Keratinocyte (primary cell): ENCODE results near the gene CALM1. TPM values are rescaled to one million over a fixed set of nuclear protein-coding genes. Genes with fewer than 3 reads are reported as not detected.

ENCODE experiments used
- DNase-seq: peaks from one replicate; pipeline ENCODE4 v3.0.0-alpha.2; 2011; ENCODE audit warnings: low read depth, missing footprints, low spot score
- FAIRE-seq: peaks from 2 replicates; lab custom pipeline; 2011; peaks lifted over from hg19 to GRCh38; lab: Jason Lieb, UNC
- H2AFZ ChIP-seq: 2 replicates; pipeline ENCODE4 v1.6.0; 2012; ENCODE audit warnings: low read length, control low read depth, inconsistent platforms; ENCODE audit not compliant: control insufficient read depth
- H3K27ac ChIP-seq: 2 replicates; pipeline ENCODE4 v1.5.1; 2011; ENCODE audit warnings: low read length; ENCODE audit not compliant: control insufficient read depth, insufficient read depth
- H3K27me3 ChIP-seq: 3 replicates; pipeline ENCODE4 v1.6.0; 2011; ENCODE audit warnings: low read length; ENCODE audit not compliant: control insufficient read depth, insufficient read depth; ENCODE audit errors: extremely low read depth
- H3K36me3 ChIP-seq, 2 experiments: 2 replicates in 1 of 2; 3 replicates in 1 of 2; pipeline ENCODE4 v1.5.1; 2011; ENCODE audit warnings: low read length in 2 of 2, mild to moderate bottlenecking in 1 of 2; ENCODE audit not compliant: control insufficient read depth in 2 of 2, insufficient read depth in 2 of 2; ENCODE audit errors: extremely low read depth in 1 of 2
- H3K4me1 ChIP-seq: 3 replicates; pipeline ENCODE4 v1.5.1; 2011; ENCODE audit warnings: low read length; ENCODE audit not compliant: control insufficient read depth, insufficient read depth; ENCODE audit errors: extremely low read depth
- H3K4me2 ChIP-seq: 3 replicates; pipeline ENCODE4 v1.6.0; 2011; ENCODE audit warnings: low read depth, low read length; ENCODE audit not compliant: control insufficient read depth, insufficient read depth; ENCODE audit errors: extremely low read depth
- H3K4me3 ChIP-seq, 3 experiments: fragments of 200-600 bp in 1 of 3; sonication (generic) in 1 of 3; 2 replicates in 2 of 3; 3 replicates in 1 of 3; pipeline ENCODE4 v1.5.1; 2011 to 2016; ENCODE audit warnings: low read length in 3 of 3, mild to moderate bottlenecking in 3 of 3, control low read depth in 2 of 3, inconsistent platforms in 1 of 3, low read depth in 1 of 3, mixed read lengths in 1 of 3, mixed run types in 1 of 3, moderate library complexity in 1 of 3; ENCODE audit not compliant: control insufficient read depth in 2 of 3, insufficient read depth in 2 of 3; ENCODE audit errors: extremely low read depth in 1 of 3
- H3K79me2 ChIP-seq: 2 replicates; pipeline ENCODE4 v1.6.0; 2012; ENCODE audit warnings: low read length; ENCODE audit not compliant: control insufficient read depth, insufficient read depth
- H3K9ac ChIP-seq: 3 replicates; pipeline ENCODE4 v1.6.0; 2011; ENCODE audit warnings: low read length; ENCODE audit not compliant: control insufficient read depth, insufficient read depth; ENCODE audit errors: extremely low read depth
- H3K9me1 ChIP-seq: 3 replicates; pipeline ENCODE4 v1.6.0; 2011; ENCODE audit warnings: low read length; ENCODE audit not compliant: control insufficient read depth, insufficient read depth; ENCODE audit errors: extremely low read depth
- H3K9me3 ChIP-seq: 2 replicates; pipeline ENCODE4 v1.5.1; 2012; ENCODE audit warnings: low read depth, low read length; ENCODE audit not compliant: control insufficient read depth
- H4K20me1 ChIP-seq: 3 replicates; pipeline ENCODE4 v1.6.0; 2011; ENCODE audit warnings: low read length; ENCODE audit not compliant: control insufficient read depth, insufficient read depth; ENCODE audit errors: extremely low read depth
- CTCF ChIP-seq, 3 experiments: IDR thresholded peaks in 1 of 3; conservative IDR thresholded peaks in 1 of 3; optimal IDR thresholded peaks in 1 of 3; 2 replicates in 2 of 3; 3 replicates in 1 of 3; pipeline versions ENCODE3 to v1.5.1; 2011; ENCODE audit warnings: low read length in 3 of 3, mild to moderate bottlenecking in 3 of 3, moderate library complexity in 2 of 3, control low read depth in 1 of 3, inconsistent platforms in 1 of 3; ENCODE audit not compliant: insufficient read depth in 2 of 3; ENCODE audit errors: extremely low read depth in 1 of 3
- EZH2 ChIP-seq: IDR thresholded peaks from one replicate; pipeline ENCODE4 v1.6.1; 2012; ENCODE audit warnings: inconsistent platforms, mild to moderate bottlenecking, low read length, moderate library complexity
- dilution Hi-C: fragments of 300-500 bp; cut with MboI; formaldehyde crosslinking; loops from one replicate; pipeline ENCODE4 v1.7.0; 2020; ENCODE audit warnings: low sequenced_read_pairs; ENCODE audit not compliant: extremely low pct_ligation_motif_present
- polyA plus RNA-seq, 5 experiments: library from polyadenylated mRNA; depleted of rRNA in 3 of 5; stranded (reverse) in 3 of 5; stranded (forward) in 1 of 5; unstranded in 1 of 5; fragments of >200 nt; gene quantifications; 1 replicate in 1 of 5; 2 replicates in 3 of 5; 3 replicates in 1 of 5; pipeline versions ENCODE4 v1.2.1 to v1.2.3, GENCODE V29; 2011 to 2012; ENCODE audit warnings: missing spikeins in 2 of 5, low read depth in 1 of 5, low replicate concordance in 1 of 5

CALM1 gene
- polyA plus RNA-seq, 1 donor (not counting 4 experiments of a cell fraction or from before 2014, with no cell fraction given), result 575 TPM

GRCh38 chr14:90405755-90406154, 8.9 kb downstream of the CALM1 start:
- H3K4me3 ChIP-seq, result no peak overlapping the region
- dilution Hi-C loops, result no loop called here
- no peak overlapping the region for H2AFZ ChIP-seq
- peaks cover 16% of the 10 kb centered on the region for H4K20me1 ChIP-seq
- H3K36me3 ChIP-seq, result peaks cover 30 to 44% of the 10 kb centered on the region in 2 experiments
- no peaks in the 10 kb centered on the region for H3K27me3 ChIP-seq
- DNase-seq, result no peak
- no peaks in the 10 kb centered on the region for H3K9me1 ChIP-seq
- H3K4me1 ChIP-seq, result peaks cover 7% of the 10 kb centered on the region
- no peaks in the 10 kb centered on the region for H3K9me3 ChIP-seq
- no peak overlapping the region for H3K27ac ChIP-seq
- TF ChIP-seq EZH2, result no peak
- TF ChIP-seq CTCF (optimal IDR thresholded peaks at IDR 0.05 in 1 of 3, IDR thresholded peaks at IDR 0.05 in 1 of 3, conservative IDR thresholded peaks at IDR 0.05 in 1 of 3; ENCODE audit: extremely low read depth in 1 of 3, insufficient read depth in 2 of 3, low read length in 3 of 3), result no peak
- H3K9ac ChIP-seq, result no peak overlapping the region
- peaks cover 17% of the 10 kb centered on the region for H3K79me2 ChIP-seq
- H3K4me2 ChIP-seq, result no peak overlapping the region
- FAIRE-seq, result no peak

- Histone ChIP-seq H4K20me1 (peaks cover 14% of the 10 kb centered on the region), H3K4me2 (no peak overlapping the region), H3K36me3 (peaks cover 28 to 39% of the 10 kb centered on the region in 2 experiments), H3K79me2 (peaks cover 12% of the 10 kb centered on the region), H3K9me1 (no peaks in the 10 kb centered on the region), H2AFZ (no peak overlapping the region), H3K9me3 (no peaks in the 10 kb centered on the region), H3K4me3 (no peak overlapping the region), H3K4me1 (peaks cover under 1% of the 10 kb centered on the region), H3K27ac (no peak overlapping the region), H3K27me3 (no peaks in the 10 kb centered on the region), H3K9ac (no peak overlapping the region)
- DNase-seq (no peak), FAIRE-seq (no peak)
- TF ChIP-seq CTCF (optimal IDR thresholded peaks at IDR 0.05 in 1 of 3, IDR thresholded peaks at IDR 0.05 in 1 of 3, conservative IDR thresholded peaks at IDR 0.05 in 1 of 3; ENCODE audit: extremely low read depth in 1 of 3, insufficient read depth in 2 of 3, low read length in 3 of 3) (no peak), EZH2 (no peak)
- dilution Hi-C loops, result no loop called here
These were observed 9.6 kb downstream of the CALM1 start for GRCh38 chr14:90406384-90406798.
